Measurements from ENCODE around the gene GRIP2. TPM values are rescaled to one million over a fixed set of nuclear protein-coding genes. Genes with fewer than 3 reads are reported as not detected.
A peak's percentile ranks its signal among the peaks of the same experiment; 100 is the strongest.

GRIP2 gene
- total RNA-seq, 1 donor from 2014 or later = 39.3 TPM

- ATAC-seq (no peak), DNase-seq (ENCODE audit: missing footprints) (no peak)
- intact Hi-C loops (cut with DNase I) = no loop called here
These were observed 59.0 kb downstream of the GRIP2 start for GRCh38 chr3:14481018-14481645.

- DNase-seq (ENCODE audit: missing footprints) = no peak
- ATAC-seq = peak; percentile 51
- intact Hi-C loops (cut with DNase I) = no loop called here
These were observed 59.7 kb downstream of the GRIP2 start for GRCh38 chr3:14480207-14481017.

DNA sequence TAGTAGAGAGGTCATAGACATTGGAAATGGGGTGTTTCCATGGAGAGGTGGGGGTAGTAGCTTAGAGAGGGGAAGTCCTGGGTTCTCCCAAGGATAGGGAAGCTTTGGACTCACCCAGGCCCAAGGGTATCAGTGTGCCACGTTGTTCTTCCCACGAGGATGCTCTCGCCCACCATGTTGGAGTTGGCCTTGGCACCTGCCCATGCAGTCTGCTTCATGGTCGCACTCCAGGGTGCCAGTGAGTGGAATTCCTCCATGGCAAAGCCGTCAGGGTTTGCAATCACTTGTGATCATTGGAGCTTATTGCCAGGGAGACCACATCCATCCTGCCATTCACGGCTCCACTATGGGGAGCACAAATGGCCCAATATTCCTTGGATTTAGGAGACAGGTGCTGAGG, 60.6 kb downstream of the GRIP2 start:
- ATAC-seq = no peak
- intact Hi-C loops (cut with DNase I) = no loop called here
- DNase-seq (ENCODE audit: missing footprints) = no peak

- ATAC-seq (no peak), DNase-seq (ENCODE audit: missing footprints) (no peak)
- intact Hi-C loops (cut with DNase I) = no loop called here
These were observed 61.1 kb downstream of the GRIP2 start for GRCh38 chr3:14478956-14479550.

- ATAC-seq = no peak
- no peak for DNase-seq (ENCODE audit: missing footprints)
- intact Hi-C loops (cut with DNase I) = no loop called here
These were observed 62.7 kb downstream of the GRIP2 start for GRCh38 chr3:14477311-14477935.

GRCh38 chr3:14476583-14477265, 63.4 kb downstream of the GRIP2 start:
- DNase-seq (ENCODE audit: missing footprints) (no peak), ATAC-seq (no peak)
- intact Hi-C loops (cut with DNase I) = no loop called here

DNA sequence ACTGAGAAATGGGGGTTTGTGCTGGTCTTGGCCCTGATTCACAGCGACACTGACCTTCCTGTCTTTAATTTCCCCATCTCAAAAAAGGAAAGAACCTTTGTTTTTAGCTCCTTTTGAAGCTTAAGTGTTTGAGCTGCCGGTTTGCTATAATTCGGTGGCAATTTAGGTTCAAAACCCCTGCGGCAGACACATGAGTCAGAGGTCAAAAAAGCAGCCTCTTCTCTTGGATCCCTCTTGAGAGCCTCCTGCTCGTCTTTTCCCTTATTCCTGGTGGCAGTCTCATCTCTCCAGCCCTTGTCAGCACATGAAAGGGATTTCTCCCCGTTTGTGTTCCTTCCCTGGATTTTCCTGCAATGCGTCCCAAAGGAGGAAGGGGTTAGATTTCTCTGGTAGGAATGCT, 64.5 kb downstream of the GRIP2 start:
- ATAC-seq (no peak), DNase-seq (ENCODE audit: missing footprints) (no peak)
- intact Hi-C loops (cut with DNase I) = no loop called here

DNA sequence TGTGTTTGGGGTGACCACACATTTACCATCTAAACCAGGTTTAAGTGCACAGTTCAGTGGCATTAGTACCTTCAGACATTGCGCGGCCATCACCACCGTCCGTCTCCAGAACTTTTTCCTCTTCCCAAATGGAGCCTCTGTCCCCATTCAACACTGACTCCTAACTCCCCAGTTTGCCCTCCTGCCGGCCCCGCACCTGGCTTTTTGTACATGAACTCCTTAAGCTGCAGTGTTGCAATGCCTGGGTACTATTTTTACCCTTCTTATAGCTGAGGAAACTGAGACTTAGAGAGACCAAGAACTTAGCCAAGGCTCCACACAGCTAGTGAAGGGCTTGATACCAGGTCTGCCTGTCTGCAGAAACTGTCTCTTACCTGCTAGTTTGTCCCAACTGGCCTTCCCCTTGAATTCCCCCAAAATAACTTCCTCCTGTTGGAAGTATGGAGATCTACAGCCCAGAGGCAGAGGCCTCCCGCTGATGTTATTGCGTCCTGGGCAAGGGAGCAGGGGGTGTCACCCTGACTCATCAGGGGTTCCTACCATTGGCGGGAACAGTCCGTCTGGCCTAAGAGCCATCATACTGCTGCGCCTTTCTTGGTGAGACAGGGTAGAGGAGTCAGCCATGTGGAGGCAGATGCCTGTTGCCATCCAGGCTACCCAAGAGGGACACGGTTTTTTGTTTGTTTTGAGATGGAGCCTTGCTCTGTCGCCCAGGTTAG, 65.6 kb downstream of the GRIP2 start:
- intact Hi-C loops (cut with DNase I) = no loop called here
- ATAC-seq (no peak), DNase-seq (ENCODE audit: missing footprints) (no peak)

- DNase-seq (ENCODE audit: missing footprints) (no peak), ATAC-seq (no peak)
- intact Hi-C loops (cut with DNase I) = no loop called here
These were observed 66.7 kb downstream of the GRIP2 start for GRCh38 chr3:14473411-14473891.

- intact Hi-C loops (cut with DNase I) = no loop called here
- ATAC-seq (no peak), DNase-seq (ENCODE audit: missing footprints) (no peak)
These were observed 67.4 kb downstream of the GRIP2 start for GRCh38 chr3:14472471-14473351.

DNA sequence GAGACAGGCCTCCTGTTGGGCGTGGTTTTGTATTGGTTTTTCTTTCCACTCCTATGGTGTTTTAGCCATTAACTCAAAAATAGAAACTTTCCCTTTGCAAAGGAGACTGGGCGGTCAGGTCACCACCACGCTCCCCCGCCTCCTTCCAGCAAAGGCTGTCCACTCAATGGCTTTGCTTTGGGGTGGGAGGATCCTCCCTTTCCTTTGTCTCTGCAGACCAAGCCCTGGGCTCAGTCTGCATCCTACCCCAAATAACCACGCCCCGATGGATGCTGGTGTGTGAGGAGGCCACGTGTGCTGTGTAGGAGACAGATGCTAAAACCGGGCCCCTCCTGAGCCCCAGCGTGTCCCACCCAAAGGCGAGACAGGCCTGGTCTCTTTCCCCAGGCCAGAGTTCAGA, 68.5 kb downstream of the GRIP2 start:
- intact Hi-C loops (cut with DNase I) = no loop called here
- no peak for ATAC-seq
- no peak for DNase-seq (ENCODE audit: missing footprints)

DNA sequence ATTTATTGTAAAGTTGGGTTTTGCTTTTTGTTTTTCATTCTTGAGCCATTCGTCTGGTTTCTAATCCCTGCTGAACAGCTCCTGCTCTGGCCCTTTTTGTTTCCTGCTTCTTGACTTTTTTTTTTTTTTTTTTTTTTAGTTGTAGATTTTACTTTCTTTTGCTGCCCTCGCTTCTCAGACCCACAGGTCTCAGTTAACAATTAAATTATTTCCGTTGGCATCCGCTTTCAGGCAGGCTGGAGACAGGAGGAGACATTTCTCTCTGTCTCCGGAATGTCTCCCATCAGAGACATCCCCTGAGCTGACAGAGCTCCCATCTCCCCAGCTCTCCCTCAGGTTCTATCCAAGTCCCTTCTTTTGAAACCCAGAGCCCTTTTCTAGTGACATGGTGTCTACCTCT, 69.1 kb downstream of the GRIP2 start:
- DNase-seq (ENCODE audit: missing footprints) = no peak
- no peak for ATAC-seq
- intact Hi-C loops (cut with DNase I) = no loop called here

DNA sequence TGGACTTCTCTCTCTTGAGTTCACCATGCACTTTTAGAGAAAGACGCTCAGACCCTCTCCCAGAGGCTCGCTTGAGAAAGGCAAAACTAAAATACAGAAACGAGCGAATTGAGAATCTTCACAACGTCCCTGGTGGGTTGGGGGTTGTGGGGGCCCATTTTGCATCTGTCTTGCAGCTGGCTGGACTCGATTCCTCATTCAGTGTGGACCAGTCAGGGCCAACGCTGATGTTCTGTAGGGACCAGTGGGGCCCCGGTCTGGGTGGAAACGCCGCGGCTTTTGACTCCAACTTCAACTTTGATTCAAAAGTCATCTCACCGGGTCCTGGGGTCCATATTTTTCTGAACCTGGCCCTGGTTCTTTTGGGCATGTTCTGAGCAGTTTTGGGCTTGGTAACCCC, 69.7 kb downstream of the GRIP2 start:
- intact Hi-C loops (cut with DNase I) = no loop called here
- DNase-seq (ENCODE audit: missing footprints) (no peak), ATAC-seq (no peak)

- intact Hi-C loops (cut with DNase I) = loop anchor here (1.0 to 5.0 kb wide), 4 partner anchors 208 to 811 kb away; no protein-coding TSS in a partner anchor
- DNase-seq (ENCODE audit: missing footprints) (no peak), ATAC-seq (no peak)
These were observed 71.5 kb downstream of the GRIP2 start for GRCh38 chr3:14468621-14468981.

GRCh38 chr3:14467814-14468620, 72.1 kb downstream of the GRIP2 start:
- intact Hi-C loops (cut with DNase I) = loop anchor here (1.0 to 5.0 kb wide), 4 partner anchors 207 to 811 kb away; no protein-coding TSS in a partner anchor
- DNase-seq (ENCODE audit: missing footprints) = no peak
- ATAC-seq = peak; percentile 59

GRCh38 chr3:14466179-14466903, 73.8 kb downstream of the GRIP2 start:
- DNase-seq (ENCODE audit: missing footprints) (no peak), ATAC-seq (no peak)
- intact Hi-C loops (cut with DNase I) = loop anchor here (5.0 kb wide), 2 partner anchors 569 to 809 kb away; no protein-coding TSS in a partner anchor
